T-helper 9 cell (primary cell): Measurements from ENCODE around the gene TRHDE.
"Not testable (repeated sequence)": the region's sequence is repeated elsewhere in the genome, so short reads cannot be mapped to it uniquely, and the experiment has no call there.

Experiments used
- DNase-seq: peaks from one replicate; pipeline ENCODE4 v3.0.0-alpha.2; 2020

TRHDE gene

GRCh38 chr12:72673853-72674252 lies 401.7 kb downstream of the TRHDE start:
- DNase-seq = no peak

- no peak for DNase-seq
Measured at GRCh38 chr12:72676556-72676955, 404.4 kb downstream of the TRHDE start.

GRCh38 chr12:72677139-72677538 lies 405.0 kb downstream of the TRHDE start:
- no peak for DNase-seq

- DNase-seq = no peak
Measured at GRCh38 chr12:72677846-72678245, 405.7 kb downstream of the TRHDE start.

- DNase-seq = no peak
Measured at GRCh38 chr12:72679147-72679757, 407.1 kb downstream of the TRHDE start.

GRCh38 chr12:72681028-72681427 lies 408.9 kb downstream of the TRHDE start:
- no peak for DNase-seq

- DNase-seq = no peak
Measured at GRCh38 chr12:72684491-72684890, 412.3 kb downstream of the TRHDE start.

- no peak for DNase-seq
Measured at GRCh38 chr12:72692338-72692737, 420.2 kb downstream of the TRHDE start.

GRCh38 chr12:72694193-72694592 lies 422.0 kb downstream of the TRHDE start:
- no peak for DNase-seq

GRCh38 chr12:72699362-72699761 lies 427.2 kb downstream of the TRHDE start:
- DNase-seq = no peak

- DNase-seq = not testable (repeated sequence)
Measured at GRCh38 chr12:72712025-72712424, 439.9 kb downstream of the TRHDE start.

- no peak for DNase-seq
Measured at GRCh38 chr12:72716221-72716620, 444.1 kb downstream of the TRHDE start.

- no peak for DNase-seq
Measured at GRCh38 chr12:72717036-72717435, 444.9 kb downstream of the TRHDE start.
